H9 (cell line): ENCODE measurements around the gene ADGRD1. TPM values are rescaled to one million over a fixed set of nuclear protein-coding genes. Genes with fewer than 3 reads are reported as not detected.

Experiments used
- DNase-seq: peaks from one replicate; pipeline ENCODE4 v3.0.0-alpha.2; 2017
- H2AFZ ChIP-seq: one replicate; pipeline ENCODE4 v1.6.1; 2013; ENCODE audit warnings: mild to moderate bottlenecking, low read length, control low read depth, moderate library complexity
- H2AK5ac ChIP-seq: 2 replicates; pipeline ENCODE4 v1.6.1; 2013; ENCODE audit warnings: low read length, control low read depth, mixed read lengths; ENCODE audit not compliant: insufficient read length
- H2BK120ac ChIP-seq: one replicate; pipeline ENCODE4 v1.6.1; 2013; ENCODE audit warnings: low read depth, mild to moderate bottlenecking, low read length, control low read depth, inconsistent platforms; ENCODE audit not compliant: poor library complexity, severe bottlenecking
- H2BK12ac ChIP-seq: 2 replicates; pipeline ENCODE4 v1.6.1; 2013; ENCODE audit warnings: low read length, control low read depth, mixed read lengths, low read depth; ENCODE audit not compliant: insufficient read length
- H2BK15ac ChIP-seq: 2 replicates; pipeline ENCODE4 v1.6.1; 2013; ENCODE audit warnings: low read depth, low read length, control low read depth
- H2BK20ac ChIP-seq: one replicate; pipeline ENCODE4 v1.6.1; 2013; ENCODE audit warnings: low read depth, mild to moderate bottlenecking, low read length, control low read depth, inconsistent platforms; ENCODE audit not compliant: poor library complexity, severe bottlenecking
- H2BK5ac ChIP-seq: 2 replicates; pipeline ENCODE4 v1.6.1; 2013; ENCODE audit warnings: low read length, control low read depth, mixed read lengths; ENCODE audit not compliant: insufficient read length
- H3K14ac ChIP-seq: 2 replicates; pipeline ENCODE4 v1.6.1; 2013; ENCODE audit warnings: low read length, control low read depth; ENCODE audit not compliant: insufficient read depth
- H3K18ac ChIP-seq: 2 replicates; pipeline ENCODE4 v1.6.1; 2013; ENCODE audit warnings: low read depth, mild to moderate bottlenecking, mixed read lengths, low read length, control low read depth; ENCODE audit not compliant: insufficient read length
- H3K23ac ChIP-seq: 2 replicates; pipeline ENCODE4 v1.6.1; 2013; ENCODE audit warnings: low read length, control low read depth, mixed read lengths, low read depth; ENCODE audit not compliant: insufficient read length
- H3K23me2 ChIP-seq: 2 replicates; pipeline ENCODE4 v1.6.1; 2013; ENCODE audit warnings: low read depth, mild to moderate bottlenecking, mixed read lengths, low read length, control low read depth; ENCODE audit not compliant: insufficient read length, poor library complexity, severe bottlenecking
- H3K27ac ChIP-seq: 2 replicates; pipeline ENCODE4 v1.5.1; 2013; ENCODE audit warnings: low read length, control low read depth, mixed read lengths, low read depth; ENCODE audit not compliant: insufficient read length
- H3K27me3 ChIP-seq: 2 replicates; pipeline ENCODE4 v1.6.1; 2013; ENCODE audit warnings: low read length, control low read depth, inconsistent platforms; ENCODE audit not compliant: insufficient read depth
- H3K4ac ChIP-seq: 2 replicates; pipeline ENCODE4 v1.6.1; 2013; ENCODE audit warnings: low read depth, mild to moderate bottlenecking, control low read depth, inconsistent platforms, low read length, moderate library complexity
- H3K4me1 ChIP-seq: 2 replicates; pipeline ENCODE4 v1.6.1; 2013; ENCODE audit warnings: low read length, control low read depth, inconsistent platforms; ENCODE audit not compliant: insufficient read depth
- H3K4me2 ChIP-seq: 2 replicates; pipeline ENCODE4 v1.6.1; 2013; ENCODE audit warnings: low read length, control low read depth, mixed read lengths; ENCODE audit not compliant: insufficient read length, insufficient read depth
- H3K56ac ChIP-seq: 2 replicates; pipeline ENCODE4 v1.6.1; 2013; ENCODE audit warnings: low read depth, mild to moderate bottlenecking, mixed read lengths, low read length, control low read depth; ENCODE audit not compliant: insufficient read length
- H3K79me1 ChIP-seq: 2 replicates; pipeline ENCODE4 v1.6.1; 2013; ENCODE audit warnings: low read depth, mild to moderate bottlenecking, moderate library complexity, low read length, control low read depth, inconsistent platforms; ENCODE audit not compliant: insufficient read depth, poor library complexity, severe bottlenecking
- H3K79me2 ChIP-seq: 2 replicates; pipeline ENCODE4 v1.6.1; 2013; ENCODE audit warnings: low read length, control low read depth, inconsistent platforms; ENCODE audit not compliant: insufficient read depth
- H3K9ac ChIP-seq: 2 replicates; pipeline ENCODE4 v1.6.1; 2013; ENCODE audit warnings: low read length, control low read depth, mixed read lengths; ENCODE audit not compliant: insufficient read length; ENCODE audit errors: extremely low read depth
- H3K9me3 ChIP-seq: one replicate; pipeline ENCODE4 v1.6.1; 2013; ENCODE audit warnings: low read depth, low read length, inconsistent platforms; ENCODE audit not compliant: control insufficient read depth
- H3T11ph ChIP-seq: one replicate; pipeline ENCODE4 v1.6.1; 2013; ENCODE audit warnings: mild to moderate bottlenecking, low read length, control low read depth, inconsistent platforms
- H4K20me1 ChIP-seq: one replicate; pipeline ENCODE4 v1.6.1; 2013; ENCODE audit not compliant: control insufficient read depth, insufficient read length, insufficient read depth
- H4K5ac ChIP-seq: 2 replicates; pipeline ENCODE4 v1.6.1; 2013; ENCODE audit warnings: low read depth, mild to moderate bottlenecking, mixed read lengths, low read length, control low read depth; ENCODE audit not compliant: insufficient read length
- H4K8ac ChIP-seq: replicated peaks from 2 replicates; pipeline ENCODE4 v1.6.1; 2013; ENCODE audit warnings: low read length, control low read depth, mixed read lengths, low read depth; ENCODE audit not compliant: insufficient read length
- H4K91ac ChIP-seq: 2 replicates; pipeline ENCODE4 v1.6.1; 2013; ENCODE audit warnings: low read depth, mild to moderate bottlenecking, moderate library complexity, mixed read lengths, low read length, control low read depth; ENCODE audit not compliant: insufficient read length
- H3K27ac Mint-ChIP-seq, 3 experiments: 2 replicates in 2 of 3; 3 replicates in 1 of 3; pipeline ENCODE4 v1.8.0; 2020 to 2021; ENCODE audit warnings: mixed read lengths in 3 of 3, mild to moderate bottlenecking in 1 of 3, moderate library complexity in 1 of 3
- H3K27me3 Mint-ChIP-seq: 2 replicates; pipeline ENCODE4 v1.8.0; 2021; ENCODE audit warnings: low read depth, mild to moderate bottlenecking, moderate library complexity, mixed read lengths
- H3K36me3 Mint-ChIP-seq, 3 experiments: 2 replicates in 2 of 3; 3 replicates in 1 of 3; pipeline ENCODE4 v1.8.0; 2020 to 2021; ENCODE audit warnings: low read depth in 3 of 3, mixed read lengths in 3 of 3; ENCODE audit not compliant: insufficient read depth in 1 of 3
- H3K4me1 Mint-ChIP-seq, 2 experiments: 2 replicates each; pipeline ENCODE4 v1.8.0; 2020; ENCODE audit warnings: mixed read lengths in 2 of 2
- H3K4me3 Mint-ChIP-seq, 2 experiments: 2 replicates in 1 of 2; 3 replicates in 1 of 2; pipeline ENCODE4 v1.8.0; 2020 to 2021; ENCODE audit warnings: mild to moderate bottlenecking in 2 of 2, mixed read lengths in 2 of 2, moderate library complexity in 1 of 2
- H3K9me3 Mint-ChIP-seq, 2 experiments: 2 replicates in 1 of 2; 3 replicates in 1 of 2; pipeline ENCODE4 v1.8.0; 2020; ENCODE audit warnings: mild to moderate bottlenecking in 2 of 2, mixed read lengths in 2 of 2, moderate library complexity in 1 of 2
- WGBS: extraction: QIAGEN DNeasy Blood & Tissue Kit; methylation state at CpG from one replicate; pipeline ENCODE4 v1.1.7; 2013; ENCODE audit warnings: missing lambda C conversion rate, low lambda C conversion rate, mixed read lengths; ENCODE audit not compliant: insufficient read length; ENCODE audit errors: extremely low coverage; 5-methylcytosine and 5-hydroxymethylcytosine counted together
- total RNA-seq: library from RNA; stranded (reverse); gene quantifications from 2 replicates; pipeline ENCODE4 v1.2.1, GENCODE V29; 2021
- TF ChIP-seq, protein P1 (sequence below): fragments of 200-600 bp; sonication (generic); conservative IDR thresholded peaks from 3 replicates; pipeline ENCODE4 v1.8.0; 2021; ENCODE audit warnings: antibody characterized with exemption, mild to moderate bottlenecking

Gene ADGRD1
- total RNA-seq, 1 experiment from 2014 or later = 0.52 TPM

GRCh38 chr12:131093604-131093955 lies 139.9 kb downstream of the ADGRD1 start:
- H3K9me3 Mint-ChIP-seq = no peaks in the 10 kb centered on the region
- TF ChIP-seq, protein P1, sequence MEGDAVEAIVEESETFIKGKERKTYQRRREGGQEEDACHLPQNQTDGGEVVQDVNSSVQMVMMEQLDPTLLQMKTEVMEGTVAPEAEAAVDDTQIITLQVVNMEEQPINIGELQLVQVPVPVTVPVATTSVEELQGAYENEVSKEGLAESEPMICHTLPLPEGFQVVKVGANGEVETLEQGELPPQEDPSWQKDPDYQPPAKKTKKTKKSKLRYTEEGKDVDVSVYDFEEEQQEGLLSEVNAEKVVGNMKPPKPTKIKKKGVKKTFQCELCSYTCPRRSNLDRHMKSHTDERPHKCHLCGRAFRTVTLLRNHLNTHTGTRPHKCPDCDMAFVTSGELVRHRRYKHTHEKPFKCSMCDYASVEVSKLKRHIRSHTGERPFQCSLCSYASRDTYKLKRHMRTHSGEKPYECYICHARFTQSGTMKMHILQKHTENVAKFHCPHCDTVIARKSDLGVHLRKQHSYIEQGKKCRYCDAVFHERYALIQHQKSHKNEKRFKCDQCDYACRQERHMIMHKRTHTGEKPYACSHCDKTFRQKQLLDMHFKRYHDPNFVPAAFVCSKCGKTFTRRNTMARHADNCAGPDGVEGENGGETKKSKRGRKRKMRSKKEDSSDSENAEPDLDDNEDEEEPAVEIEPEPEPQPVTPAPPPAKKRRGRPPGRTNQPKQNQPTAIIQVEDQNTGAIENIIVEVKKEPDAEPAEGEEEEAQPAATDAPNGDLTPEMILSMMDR = no peak
- no CpG with 5 or more reads among the region's 5 CpGs for whole genome bisulfite sequencing
- Histone ChIP-seq H2BK12ac (no peak overlapping the region), H3K4me2 (no peak overlapping the region), H3K9me3 (no peaks in the 10 kb centered on the region), H3K23ac (no peak overlapping the region), H4K91ac (no peak overlapping the region), H2BK20ac (no peak overlapping the region), H3K27me3 (no peaks in the 10 kb centered on the region), H3K9ac (no peak overlapping the region), H2AK5ac (no peak overlapping the region), H3K14ac (no peak overlapping the region), H3K18ac (no peak overlapping the region), H2BK5ac (no peak overlapping the region), H3K27ac (no peak overlapping the region), H3K79me2 (no peaks in the 10 kb centered on the region), H3K4ac (no peak overlapping the region), H2BK15ac (no peak overlapping the region), H2BK120ac (no peak overlapping the region), H4K8ac (no peak overlapping the region), H3T11ph (no peak overlapping the region), H3K23me2 (no peaks in the 10 kb centered on the region), H3K56ac (no peak overlapping the region), H2AFZ (no peak overlapping the region), H3K79me1 (no peaks in the 10 kb centered on the region), H3K4me1 (no peaks in the 10 kb centered on the region), H4K20me1 (no peaks in the 10 kb centered on the region), H4K5ac (no peak overlapping the region)
- H3K27me3 Mint-ChIP-seq = peaks cover 1% of the 10 kb centered on the region
- no peak overlapping the region for H3K4me3 Mint-ChIP-seq
- peak; percentile 20 for DNase-seq
- H3K27ac Mint-ChIP-seq = no peak overlapping the region
- no peaks in the 10 kb centered on the region for H3K36me3 Mint-ChIP-seq
- no peaks in the 10 kb centered on the region for H3K4me1 Mint-ChIP-seq
